ENCODE results near the gene GFI1B. TPM values are rescaled to one million over a fixed set of nuclear protein-coding genes. Genes with fewer than 3 reads are reported as not detected.

The GFI1B gene
- total RNA-seq, 4 donors from 2014 or later, result not detected

- Histone ChIP-seq H3K9me3 (no peaks in the 10 kb centered on the region), H3K4me1 (no peaks in the 10 kb centered on the region), H3K4me3 (no peak overlapping the region), H3K36me3 (no peaks in the 10 kb centered on the region), H3K27me3 (peaks cover 88% of the 10 kb centered on the region), H3K27ac (no peak overlapping the region)
- TF ChIP-seq CTCF (IDR thresholded peaks at IDR 0.05), result no peak
- TF ChIP-seq POLR2AphosphoS5 (IDR thresholded peaks at IDR 0.05), result no peak
- no peak for TF ChIP-seq POLR2A (IDR thresholded peaks at IDR 0.05)
- TF ChIP-seq EP300 (IDR thresholded peaks at IDR 0.05), result no peak
- 45% methylated on average over 7 of the region's 20 CpGs; no CpG with 5 or more reads in 1 of the 2 donors for WGBS, 2 donors (ENCODE audit: low coverage in 1 of 2)
- ATAC-seq, result no peak
Measured at GRCh38 chr9:132984202-132985070, 5.9 kb downstream of the GFI1B start.

- Histone ChIP-seq H3K4me3 (no peak overlapping the region), H3K27me3 (peaks cover 88% of the 10 kb centered on the region), H3K27ac (no peak overlapping the region), H3K36me3 (no peaks in the 10 kb centered on the region), H3K9me3 (no peaks in the 10 kb centered on the region), H3K4me1 (no peaks in the 10 kb centered on the region)
- TF ChIP-seq EP300 (IDR thresholded peaks at IDR 0.05) (no peak), POLR2AphosphoS5 (IDR thresholded peaks at IDR 0.05) (no peak), CTCF (IDR thresholded peaks at IDR 0.05) (no peak), POLR2A (IDR thresholded peaks at IDR 0.05) (no peak)
- ATAC-seq, result no peak
- no CpG with 5 or more reads among the region's 4 CpGs for WGBS, 2 donors (ENCODE audit: low coverage in 1 of 2)
Measured at GRCh38 chr9:132985071-132985350, 6.5 kb downstream of the GFI1B start.

- no peaks in the 10 kb centered on the region for H3K9me3 ChIP-seq
- ATAC-seq, result no peak
- H3K27ac ChIP-seq, result no peak overlapping the region
- no peaks in the 10 kb centered on the region for H3K36me3 ChIP-seq
- peaks cover 85% of the 10 kb centered on the region for H3K27me3 ChIP-seq
- no peak overlapping the region for H3K4me3 ChIP-seq
- TF ChIP-seq EP300 (IDR thresholded peaks at IDR 0.05) (no peak), POLR2A (IDR thresholded peaks at IDR 0.05) (no peak), CTCF (IDR thresholded peaks at IDR 0.05) (no peak), POLR2AphosphoS5 (IDR thresholded peaks at IDR 0.05) (no peak)
- WGBS, 2 donors (ENCODE audit: low coverage in 1 of 2), result no CpG with 5 or more reads among the region's 8 CpGs
- H3K4me1 ChIP-seq, result no peaks in the 10 kb centered on the region
Measured at GRCh38 chr9:132985489-132985888, 7.0 kb downstream of the GFI1B start.

GRCh38 chr9:132986114-132986513 is 7.6 kb downstream of the GFI1B start:
- no peak overlapping the region for H3K27ac ChIP-seq
- no peak for TF ChIP-seq CTCF (IDR thresholded peaks at IDR 0.05)
- no peak for TF ChIP-seq POLR2A (IDR thresholded peaks at IDR 0.05)
- no peak for TF ChIP-seq EP300 (IDR thresholded peaks at IDR 0.05)
- no peak for TF ChIP-seq POLR2AphosphoS5 (IDR thresholded peaks at IDR 0.05)
- no peaks in the 10 kb centered on the region for H3K9me3 ChIP-seq
- H3K4me1 ChIP-seq, result no peaks in the 10 kb centered on the region
- no peak overlapping the region for H3K4me3 ChIP-seq
- H3K27me3 ChIP-seq, result peaks cover 85% of the 10 kb centered on the region
- WGBS, 2 donors (ENCODE audit: low coverage in 1 of 2), result 63 to 70% methylated on average over 3 to 6 of the region's 13 CpGs
- no peaks in the 10 kb centered on the region for H3K36me3 ChIP-seq
- ATAC-seq, result no peak
